ENCODE measurements around the gene JAZF1. TPM values are rescaled to one million over a fixed set of nuclear protein-coding genes. Genes with fewer than 3 reads are reported as not detected.

The JAZF1 gene
- total RNA-seq, 4 donors from 2014 or later: 12.7 to 19.2 (median 14.7) TPM

DNA sequence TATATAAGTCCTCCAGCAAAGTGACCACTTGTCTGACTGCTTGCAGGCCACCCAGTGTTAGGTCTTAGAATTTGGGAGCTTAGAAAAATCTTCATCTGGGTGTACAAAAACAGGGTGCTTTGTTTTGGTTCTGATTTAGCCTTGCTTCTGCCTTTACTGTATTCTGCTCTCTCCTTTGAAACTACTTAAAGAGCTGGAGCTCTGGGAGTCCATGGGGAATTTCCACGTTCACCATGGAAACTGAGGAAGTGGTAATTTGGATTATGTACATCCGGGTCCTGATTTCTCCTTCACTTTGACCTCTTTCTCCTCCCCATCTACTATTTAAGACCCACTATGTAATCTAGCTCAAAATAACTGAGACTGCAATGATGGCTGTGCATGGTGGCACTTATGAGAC lies 103.0 kb downstream of the JAZF1 start:
- Histone ChIP-seq H3K4me3 (replicated peaks in 1 of 3) (no peak overlapping the region), H3K27me3 (no peaks in the 10 kb centered on the region), H3K4me1 (peaks cover 5 to 11% of the 10 kb centered on the region in 2 donors), H3K9me3 (no peaks in the 10 kb centered on the region), H3K27ac (no peak overlapping the region), H3K36me3 (no peaks in the 10 kb centered on the region)
- DNase-seq: no peak
- TF ChIP-seq, protein P1, sequence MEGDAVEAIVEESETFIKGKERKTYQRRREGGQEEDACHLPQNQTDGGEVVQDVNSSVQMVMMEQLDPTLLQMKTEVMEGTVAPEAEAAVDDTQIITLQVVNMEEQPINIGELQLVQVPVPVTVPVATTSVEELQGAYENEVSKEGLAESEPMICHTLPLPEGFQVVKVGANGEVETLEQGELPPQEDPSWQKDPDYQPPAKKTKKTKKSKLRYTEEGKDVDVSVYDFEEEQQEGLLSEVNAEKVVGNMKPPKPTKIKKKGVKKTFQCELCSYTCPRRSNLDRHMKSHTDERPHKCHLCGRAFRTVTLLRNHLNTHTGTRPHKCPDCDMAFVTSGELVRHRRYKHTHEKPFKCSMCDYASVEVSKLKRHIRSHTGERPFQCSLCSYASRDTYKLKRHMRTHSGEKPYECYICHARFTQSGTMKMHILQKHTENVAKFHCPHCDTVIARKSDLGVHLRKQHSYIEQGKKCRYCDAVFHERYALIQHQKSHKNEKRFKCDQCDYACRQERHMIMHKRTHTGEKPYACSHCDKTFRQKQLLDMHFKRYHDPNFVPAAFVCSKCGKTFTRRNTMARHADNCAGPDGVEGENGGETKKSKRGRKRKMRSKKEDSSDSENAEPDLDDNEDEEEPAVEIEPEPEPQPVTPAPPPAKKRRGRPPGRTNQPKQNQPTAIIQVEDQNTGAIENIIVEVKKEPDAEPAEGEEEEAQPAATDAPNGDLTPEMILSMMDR (IDR thresholded peaks at IDR 0.05): no peak
- TF ChIP-seq POLR2A (IDR thresholded peaks at IDR 0.05): no peak
- WGBS, 2 donors: 78 to 86% methylated on average over 2 of the region's 2 CpGs
- intact Hi-C loops (cut with DNase I): no loop called here

DNA sequence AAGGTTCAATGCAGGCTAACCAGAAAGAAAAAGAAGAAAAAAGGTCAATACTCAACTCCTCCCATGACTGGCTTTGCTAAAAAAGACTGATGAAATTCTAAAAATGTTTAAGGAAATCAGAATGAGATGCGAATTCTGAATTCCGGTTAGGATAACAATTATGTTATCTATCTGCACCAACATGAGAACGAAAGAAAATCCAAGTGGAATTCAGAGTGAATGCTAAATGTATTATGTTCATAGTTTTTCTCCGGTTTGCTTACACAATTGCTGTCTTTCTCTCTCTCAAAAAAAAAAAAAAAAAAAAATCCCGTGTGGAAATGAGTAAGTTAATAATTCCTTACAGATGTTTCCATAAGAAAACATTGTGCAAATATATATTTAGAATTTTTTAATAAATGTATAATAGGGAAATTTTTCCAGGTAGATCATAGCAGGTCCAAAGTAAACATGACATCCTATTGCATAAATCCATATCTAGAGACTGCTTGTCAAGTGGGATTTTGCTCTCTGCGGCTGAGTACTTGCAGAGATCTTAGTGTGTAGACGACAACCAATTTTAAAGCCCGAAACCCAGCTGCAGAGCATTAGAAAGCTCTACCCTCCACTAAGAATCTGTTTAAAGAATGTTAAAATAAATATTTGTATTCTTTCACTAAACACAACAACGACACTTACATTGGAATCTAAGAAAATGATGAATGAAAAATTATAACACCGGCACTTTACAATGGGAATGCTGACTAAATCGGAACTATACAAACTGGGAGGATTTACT lies 104.0 kb downstream of the JAZF1 start:
- no peak for DNase-seq
- Histone ChIP-seq H3K36me3 (no peaks in the 10 kb centered on the region), H3K27me3 (no peaks in the 10 kb centered on the region), H3K27ac (no peak overlapping the region), H3K9me3 (no peaks in the 10 kb centered on the region), H3K4me1 (peaks cover 5 to 11% of the 10 kb centered on the region in 2 donors), H3K4me3 (replicated peaks in 1 of 3) (no peak overlapping the region)
- intact Hi-C loops (cut with DNase I): no loop called here
- 92 to 93% methylated on average over 11 of the region's 11 CpGs for WGBS, 2 donors
- no peak for TF ChIP-seq POLR2A (IDR thresholded peaks at IDR 0.05)
- TF ChIP-seq, protein P1 (IDR thresholded peaks at IDR 0.05): no peak

DNA sequence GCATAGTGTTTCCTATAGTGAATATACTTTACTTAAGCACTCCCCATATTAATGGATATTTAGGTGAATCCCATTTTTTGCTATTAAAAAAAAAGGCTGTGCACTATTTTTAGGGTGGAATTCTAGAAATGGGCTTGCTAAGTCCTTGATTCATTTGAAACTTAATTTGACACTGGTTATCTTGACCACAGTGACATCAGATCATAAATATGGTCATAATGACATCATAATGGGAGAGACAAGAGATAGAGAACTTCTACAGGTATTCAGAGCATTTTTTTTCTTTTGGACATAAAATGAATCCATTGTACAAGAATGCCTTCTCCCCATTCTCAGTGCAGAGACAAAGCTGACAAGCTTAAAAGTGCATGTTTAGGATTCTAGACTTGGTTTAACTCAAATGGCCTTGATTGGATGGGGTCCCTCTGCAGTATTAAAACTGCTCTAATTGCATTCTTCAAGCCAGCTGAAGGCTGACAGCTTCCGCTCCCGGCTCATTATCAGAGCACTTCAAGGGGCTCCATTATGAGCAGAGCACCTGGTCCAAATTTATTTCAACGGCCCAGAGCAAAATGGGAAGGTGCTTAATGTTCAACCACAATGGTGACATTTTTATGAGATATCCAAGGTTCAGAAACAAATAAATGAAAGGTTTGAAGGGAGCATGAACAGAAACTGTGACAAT lies 104.8 kb downstream of the JAZF1 start:
- Histone ChIP-seq H3K4me3 (replicated peaks in 1 of 3) (no peak overlapping the region), H3K4me1 (peaks cover 8 to 9% of the 10 kb centered on the region in 2 donors), H3K9me3 (no peaks in the 10 kb centered on the region), H3K36me3 (no peaks in the 10 kb centered on the region), H3K27ac (no peak overlapping the region), H3K27me3 (no peaks in the 10 kb centered on the region)
- no peak for DNase-seq
- 77 to 84% methylated on average over 3 of the region's 3 CpGs for WGBS, 2 donors
- intact Hi-C loops (cut with DNase I): no loop called here
- TF ChIP-seq POLR2A (IDR thresholded peaks at IDR 0.05): no peak
- TF ChIP-seq, protein P1 (IDR thresholded peaks at IDR 0.05): no peak

DNA sequence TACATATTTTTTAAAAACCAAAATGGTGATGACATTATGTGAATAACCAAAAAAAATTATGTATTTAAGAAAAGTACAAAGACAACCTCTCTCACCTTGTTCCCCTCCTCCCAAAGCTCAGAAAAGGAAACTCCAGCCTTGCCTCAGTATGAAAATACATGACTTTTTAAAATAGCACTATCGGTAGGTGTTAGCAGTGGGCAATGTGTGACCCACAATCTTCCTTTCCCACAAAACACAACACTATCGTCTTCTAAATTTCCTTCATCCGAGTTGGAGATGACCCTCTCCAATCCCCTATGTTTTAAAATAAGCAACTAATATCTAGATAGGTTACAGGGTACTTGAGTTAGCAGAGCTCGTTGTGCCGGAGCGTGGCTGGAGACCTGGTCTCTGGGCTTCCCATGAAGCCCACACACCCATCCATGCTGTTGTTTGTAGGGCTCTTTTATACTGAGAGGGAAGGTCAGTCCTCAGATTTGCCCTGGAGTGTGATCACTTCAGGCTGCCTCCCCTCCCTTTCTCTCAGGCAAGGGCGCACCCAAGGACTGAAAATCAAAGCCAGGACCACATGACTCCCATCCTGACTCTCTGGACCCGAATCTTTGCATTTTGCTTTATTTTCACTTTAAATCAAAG lies 107.6 kb downstream of the JAZF1 start:
- 89 to 93% methylated on average over 8 of the region's 8 CpGs for WGBS, 2 donors
- DNase-seq: no peak
- H3K9me3 ChIP-seq: no peaks in the 10 kb centered on the region
- TF ChIP-seq, protein P1 (IDR thresholded peaks at IDR 0.05): no peak
- no peak for TF ChIP-seq POLR2A (IDR thresholded peaks at IDR 0.05)
- H3K27me3 ChIP-seq: no peaks in the 10 kb centered on the region
- peaks cover 31 to 32% of the 10 kb centered on the region in 2 donors for H3K4me1 ChIP-seq
- no peaks in the 10 kb centered on the region for H3K36me3 ChIP-seq
- H3K27ac ChIP-seq: no peak overlapping the region
- intact Hi-C loops (cut with DNase I): no loop called here
- no peak overlapping the region for H3K4me3 ChIP-seq (replicated peaks in 1 of 3)
